GM21529 (cell line): Measurements from ENCODE around the gene TENM4.
"Not testable (repeated sequence)": the region's sequence is repeated elsewhere in the genome, so short reads cannot be mapped to it uniquely, and the experiment has no call there.

Experiments
- ATAC-seq: cut with Tn5 transposase; IDR thresholded peaks from one replicate; pipeline ENCODE4 v1.9.1; 2021; ENCODE audit not compliant: unreplicated experiment

TENM4 gene

GRCh38 chr11:78633516-78634310, 807.1 kb downstream of the TENM4 start:
- no peak for ATAC-seq

- no peak for ATAC-seq
Measured at GRCh38 chr11:78630561-78631303, 810.1 kb downstream of the TENM4 start.

GRCh38 chr11:78630155-78630554, 810.7 kb downstream of the TENM4 start:
- no peak for ATAC-seq

GRCh38 chr11:78622666-78623065, 818.2 kb downstream of the TENM4 start:
- ATAC-seq: no peak

GRCh38 chr11:78620159-78620558, 820.7 kb downstream of the TENM4 start:
- ATAC-seq: no peak

- no peak for ATAC-seq
Measured at GRCh38 chr11:78615724-78616123, 825.1 kb downstream of the TENM4 start.

GRCh38 chr11:78613378-78613813, 827.4 kb downstream of the TENM4 start:
- no peak for ATAC-seq

- ATAC-seq: no peak
Measured at GRCh38 chr11:78612721-78613377, 828.0 kb downstream of the TENM4 start.

- not testable (repeated sequence) for ATAC-seq
Measured at GRCh38 chr11:78609321-78609720, 831.5 kb downstream of the TENM4 start.

- no peak for ATAC-seq
Measured at GRCh38 chr11:78607696-78608095, 833.1 kb downstream of the TENM4 start.

- ATAC-seq: no peak
Measured at GRCh38 chr11:78606667-78607066, 834.2 kb downstream of the TENM4 start.

GRCh38 chr11:78605296-78605695, 835.5 kb downstream of the TENM4 start:
- no peak for ATAC-seq

GRCh38 chr11:78603792-78604191, 837.0 kb downstream of the TENM4 start:
- ATAC-seq: no peak
